Tibial artery (tissue), 4 donors: ENCODE results near the gene GATA3.
A peak's percentile ranks its signal among the peaks of the same experiment; 100 is the strongest.

Source experiments
- DNase-seq, 2 donors: peaks; one replicate each; pipeline ENCODE4 v3.0.0-alpha.2; 2019
- H3K27ac ChIP-seq, 2 donors: fragments of 200-600 bp; sonication (generic) in 1 of 2; 1 replicate in 1 of 2; 2 replicates in 1 of 2; pipeline ENCODE4 v1.5.1; 2018 to 2019; ENCODE audit warnings: mild to moderate bottlenecking in 1 of 2
- H3K27me3 ChIP-seq, 2 donors: fragments of 200-600 bp; sonication (generic) in 1 of 2; one replicate each; pipeline versions ENCODE4 v1.5.1 to v1.6.0; 2016 to 2019
- H3K36me3 ChIP-seq, 3 donors: fragments of 200-600 bp; sonication (generic) in 2 of 3; one replicate each; pipeline ENCODE4 v1.5.1; 2016 to 2019; ENCODE audit warnings: mild to moderate bottlenecking in 2 of 3
- H3K4me1 ChIP-seq, 4 donors: fragments of 200-600 bp; sonication (generic) in 2 of 4; 1 replicate in 3 of 4; 2 replicates in 1 of 4; pipeline ENCODE4 v1.5.1; 2016 to 2019
- H3K4me3 ChIP-seq, 2 donors: fragments of 200-600 bp; sonication (generic) in 1 of 2; 1 replicate in 1 of 2; 2 replicates in 1 of 2; pipeline ENCODE4 v1.5.1; 2018 to 2019; ENCODE audit warnings: mild to moderate bottlenecking in 2 of 2
- H3K9me3 ChIP-seq, 3 donors: fragments of 200-600 bp; sonication (generic) in 1 of 3; one replicate each; pipeline ENCODE4 v1.5.1; 2016 to 2019
- intact Hi-C: fragments of 100-400 bp; cut with DNase I; formaldehyde crosslinking; loops from one replicate; pipeline ENCODE4 v1.15.0; 2023; ENCODE audit warnings: low total_unique reads
- TF ChIP-seq, protein P1 (sequence below), 2 experiments: fragments of 200-600 bp in 1 of 2; fragments of 450-650 bp in 1 of 2; IDR thresholded peaks; one replicate each; pipeline ENCODE4 v1.5.1; 2017 to 2019; ENCODE audit warnings: antibody characterized with exemption in 2 of 2, mild to moderate bottlenecking in 1 of 2, moderate library complexity in 1 of 2

Gene GATA3

GRCh38 chr10:8044331-8044907 is 10.1 kb upstream of the GATA3 start:
- peaks cover under 1 to 99% of the 10 kb centered on the region in 2 donors for H3K27me3 ChIP-seq
- H3K4me1 ChIP-seq: peaks cover 0 to 41% (median 22%) of the 10 kb centered on the region in 4 donors

GRCh38 chr10:8044908-8045725 is 9.4 kb upstream of the GATA3 start:
- intact Hi-C loops: no loop called here
- TF ChIP-seq, protein P1, sequence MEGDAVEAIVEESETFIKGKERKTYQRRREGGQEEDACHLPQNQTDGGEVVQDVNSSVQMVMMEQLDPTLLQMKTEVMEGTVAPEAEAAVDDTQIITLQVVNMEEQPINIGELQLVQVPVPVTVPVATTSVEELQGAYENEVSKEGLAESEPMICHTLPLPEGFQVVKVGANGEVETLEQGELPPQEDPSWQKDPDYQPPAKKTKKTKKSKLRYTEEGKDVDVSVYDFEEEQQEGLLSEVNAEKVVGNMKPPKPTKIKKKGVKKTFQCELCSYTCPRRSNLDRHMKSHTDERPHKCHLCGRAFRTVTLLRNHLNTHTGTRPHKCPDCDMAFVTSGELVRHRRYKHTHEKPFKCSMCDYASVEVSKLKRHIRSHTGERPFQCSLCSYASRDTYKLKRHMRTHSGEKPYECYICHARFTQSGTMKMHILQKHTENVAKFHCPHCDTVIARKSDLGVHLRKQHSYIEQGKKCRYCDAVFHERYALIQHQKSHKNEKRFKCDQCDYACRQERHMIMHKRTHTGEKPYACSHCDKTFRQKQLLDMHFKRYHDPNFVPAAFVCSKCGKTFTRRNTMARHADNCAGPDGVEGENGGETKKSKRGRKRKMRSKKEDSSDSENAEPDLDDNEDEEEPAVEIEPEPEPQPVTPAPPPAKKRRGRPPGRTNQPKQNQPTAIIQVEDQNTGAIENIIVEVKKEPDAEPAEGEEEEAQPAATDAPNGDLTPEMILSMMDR (IDR thresholded peaks at IDR 0.05): no peak
- no peak for DNase-seq
- H3K27me3 ChIP-seq: peaks cover 6 to 99% of the 10 kb centered on the region in 2 donors
- H3K27ac ChIP-seq: no peak overlapping the region
- no peaks in the 10 kb centered on the region for H3K36me3 ChIP-seq
- H3K4me1 ChIP-seq: peaks cover 0 to 48% (median 29%) of the 10 kb centered on the region in 4 donors
- H3K9me3 ChIP-seq: no peaks in the 10 kb centered on the region
- H3K4me3 ChIP-seq: peak overlapping the region; percentile 14 to 29

More at GRCh38 chr10:8044331-8044907, 10.1 kb upstream of the GATA3 start:
- Histone ChIP-seq H3K36me3 (no peaks in the 10 kb centered on the region), H3K9me3 (no peaks in the 10 kb centered on the region), H3K4me3 (peak overlapping the region in 1 of 2 donors; percentile 29), H3K27ac (no peak overlapping the region)
- TF ChIP-seq, protein P1 (IDR thresholded peaks at IDR 0.05): no peak
- intact Hi-C loops: no loop called here
- DNase-seq: no peak

DNA sequence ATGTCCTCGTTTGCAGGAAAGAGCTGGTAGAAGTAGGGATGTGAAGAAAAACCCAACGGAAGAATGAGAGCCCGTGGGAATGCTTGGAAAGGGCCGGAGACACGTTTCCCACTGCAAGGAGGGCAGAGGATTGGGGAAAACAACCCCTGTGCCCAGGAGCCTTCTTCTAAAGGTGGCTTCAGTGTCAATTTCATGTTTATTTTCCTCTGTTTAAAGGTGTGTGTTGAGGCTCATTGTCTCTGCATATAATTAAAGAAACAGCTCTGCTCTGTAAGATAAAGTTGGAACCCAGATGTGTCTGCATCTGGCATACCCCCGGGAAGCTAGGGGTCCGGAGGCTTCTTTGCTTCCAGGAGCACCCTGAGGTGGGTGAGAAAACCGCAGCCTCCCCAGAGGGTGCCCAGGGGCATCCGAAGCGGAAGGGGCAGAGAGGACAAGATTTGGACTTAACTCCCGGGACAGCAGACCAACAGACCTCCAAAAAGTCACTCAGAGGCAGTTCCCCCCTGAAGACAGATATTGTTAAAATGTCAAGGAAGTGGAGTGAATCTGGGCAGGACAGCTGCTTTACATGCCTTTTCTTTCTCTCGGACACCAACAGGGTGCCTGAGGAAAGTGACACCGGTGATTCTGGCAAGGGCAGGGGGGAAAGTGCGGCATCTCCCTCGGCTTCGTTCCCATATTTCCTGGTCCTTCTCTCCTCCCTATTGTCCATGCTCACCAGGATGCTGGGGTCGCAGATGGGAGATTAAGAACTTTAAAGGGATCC is 8.6 kb upstream of the GATA3 start:
- Histone ChIP-seq H3K27me3 (peaks cover 6 to 100% of the 10 kb centered on the region in 2 donors), H3K4me3 (no peak overlapping the region), H3K4me1 (peaks cover 0 to 56% (median 37%) of the 10 kb centered on the region in 4 donors), H3K9me3 (no peaks in the 10 kb centered on the region), H3K36me3 (no peaks in the 10 kb centered on the region), H3K27ac (no peak overlapping the region)
- no peak for DNase-seq
- TF ChIP-seq, protein P1 (IDR thresholded peaks at IDR 0.05): no peak
- intact Hi-C loops: no loop called here

DNA sequence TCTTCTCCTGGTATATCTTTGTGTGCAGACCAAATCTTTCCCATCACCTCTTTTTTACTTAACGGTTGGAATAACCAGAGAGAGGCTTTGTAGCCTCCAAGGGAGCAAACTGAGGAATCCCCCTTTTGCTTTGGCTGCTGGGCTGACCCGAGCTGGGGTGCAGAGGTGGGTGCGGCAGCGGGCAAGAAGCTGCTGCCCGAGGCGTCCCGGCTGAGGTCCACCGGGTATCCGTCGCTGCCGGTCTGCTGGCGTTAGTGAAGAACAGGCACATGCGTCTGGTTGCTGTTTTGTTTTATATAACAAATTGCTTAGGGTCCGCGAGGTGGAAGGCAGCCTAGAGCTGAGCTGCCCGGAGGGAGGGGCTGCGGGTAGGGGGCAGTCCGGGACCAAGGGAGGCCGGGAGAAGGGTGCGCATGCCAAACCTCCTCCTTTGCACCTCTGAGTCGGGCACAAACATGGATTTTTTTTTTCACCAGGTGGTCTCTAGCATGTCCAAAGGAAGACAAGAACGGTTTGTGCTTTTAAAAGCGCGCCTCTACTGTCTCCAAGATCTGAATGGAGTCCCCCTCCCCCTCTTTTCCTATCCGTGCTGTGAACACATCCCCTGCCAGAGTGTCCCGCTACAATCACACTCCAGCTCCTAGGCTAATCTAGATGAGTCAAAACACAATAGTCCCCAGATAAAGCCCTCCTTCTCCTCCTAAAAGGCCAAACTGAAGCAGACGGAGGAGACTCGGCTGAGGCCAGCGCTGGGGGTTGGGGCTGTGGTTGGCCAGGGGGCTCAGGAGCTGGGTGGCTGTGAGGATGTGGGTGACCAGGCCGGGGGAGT is 6.8 kb upstream of the GATA3 start:
- Histone ChIP-seq H3K36me3 (no peaks in the 10 kb centered on the region), H3K27ac (no peak overlapping the region), H3K9me3 (no peaks in the 10 kb centered on the region), H3K27me3 (peaks cover 9 to 100% of the 10 kb centered on the region in 2 donors), H3K4me3 (no peak overlapping the region), H3K4me1 (peaks cover 0 to 73% (median 55%) of the 10 kb centered on the region in 4 donors)
- no peak for DNase-seq
- TF ChIP-seq, protein P1 (IDR thresholded peaks at IDR 0.05): no peak
- intact Hi-C loops: no loop called here
